HG02623 (cell line): ENCODE measurements around the gene DENND2C.

ENCODE experiments used
- ATAC-seq: cut with Tn5 transposase; IDR thresholded peaks from one replicate; pipeline ENCODE4 v1.9.1; 2021; ENCODE audit warnings: moderate library complexity; ENCODE audit not compliant: unreplicated experiment

DENND2C gene, protein sequence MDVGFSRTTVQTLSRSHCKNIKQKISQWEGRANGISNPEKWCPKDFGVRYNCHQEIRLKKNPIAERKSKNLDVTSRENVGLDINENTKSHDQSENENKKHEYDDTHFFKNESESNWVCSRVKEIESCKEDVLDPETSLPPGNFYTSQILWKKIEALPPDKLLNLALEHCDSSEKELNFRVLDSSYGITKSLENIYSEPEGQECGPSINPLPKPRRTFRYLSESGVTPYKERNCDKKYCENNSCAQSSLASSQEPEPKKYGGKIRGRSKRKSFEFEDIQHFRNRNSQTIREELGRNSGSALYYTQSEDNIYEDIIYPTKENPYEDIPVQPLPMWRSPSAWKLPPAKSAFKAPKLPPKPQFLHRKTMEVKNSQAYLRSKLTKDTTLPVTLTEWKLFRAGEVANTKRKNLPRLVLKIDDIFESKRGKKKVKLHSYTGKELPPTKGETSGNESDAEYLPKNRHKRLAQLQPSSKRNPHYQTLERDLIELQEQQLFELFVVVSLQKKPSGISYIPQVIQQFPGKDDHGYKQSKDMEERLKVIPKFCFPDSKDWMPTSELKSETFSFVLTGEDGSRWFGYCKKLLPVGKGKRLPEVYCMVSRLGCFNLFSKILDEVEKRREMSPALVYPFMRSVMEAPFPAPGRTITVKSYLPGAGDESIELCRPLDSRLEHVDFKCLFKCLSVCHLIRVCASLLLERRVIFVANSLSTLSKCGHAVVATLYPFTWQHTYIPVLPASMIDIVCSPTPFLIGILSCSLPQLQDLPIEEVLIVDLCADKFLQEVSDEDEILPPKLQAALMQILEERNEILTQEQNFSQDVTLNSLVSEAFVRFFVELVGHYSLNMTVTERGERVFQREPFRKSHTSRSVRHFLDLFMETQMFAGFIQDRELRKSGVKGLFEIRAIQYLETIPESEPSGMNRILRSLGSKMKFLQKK

DNA sequence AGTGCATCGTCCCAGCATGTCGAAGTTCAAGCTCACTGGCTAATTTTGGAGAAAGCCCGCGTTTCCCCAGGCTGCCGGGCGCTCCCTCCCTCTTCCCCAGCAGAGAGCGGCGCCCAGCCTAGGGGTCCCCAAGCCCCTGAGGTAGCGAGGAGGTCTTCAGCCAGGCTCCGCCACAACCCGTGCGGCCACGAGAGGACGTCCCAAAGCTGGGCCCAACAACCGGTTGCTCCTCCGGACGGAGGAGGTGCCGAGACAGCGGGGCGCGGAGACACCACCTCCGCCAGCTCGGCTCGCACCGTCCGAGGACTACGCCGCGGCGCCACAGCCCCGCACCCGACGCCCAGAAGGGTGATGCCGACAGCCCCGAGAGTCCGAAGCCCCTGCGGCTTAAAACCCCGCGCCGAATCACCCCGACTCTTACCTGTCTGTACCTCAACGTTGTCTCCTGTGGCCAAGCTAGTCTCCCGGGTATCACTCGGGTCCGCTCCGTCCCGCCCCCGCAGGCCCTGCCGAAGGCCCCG is at the start of gene DENND2C:
TSS of gene DENND2C (minus strand) at position 488 of the 521 bp plus-strand sequence. CDS start 44,065 bp downstream, outside the sequence.
- ATAC-seq: peak; percentile 51

DNA sequence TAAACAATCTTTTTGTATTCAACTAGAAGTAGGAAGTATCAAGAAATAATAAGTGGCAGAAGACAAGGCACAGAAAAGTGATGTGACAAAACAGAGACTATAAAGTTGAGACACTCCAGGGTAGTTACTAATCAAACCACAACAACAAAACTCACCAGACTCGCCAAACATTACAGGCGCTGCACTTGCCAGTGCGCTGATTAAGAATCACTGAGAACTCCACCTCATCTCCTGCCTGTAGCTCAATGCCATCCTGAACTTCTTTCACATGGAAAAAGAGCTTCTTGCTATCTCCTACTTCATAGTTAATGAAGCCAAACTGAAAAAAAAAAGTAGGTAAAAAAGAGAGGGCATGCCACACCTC is 49.6 kb upstream of the DENND2C start:
- no peak for ATAC-seq

DNA sequence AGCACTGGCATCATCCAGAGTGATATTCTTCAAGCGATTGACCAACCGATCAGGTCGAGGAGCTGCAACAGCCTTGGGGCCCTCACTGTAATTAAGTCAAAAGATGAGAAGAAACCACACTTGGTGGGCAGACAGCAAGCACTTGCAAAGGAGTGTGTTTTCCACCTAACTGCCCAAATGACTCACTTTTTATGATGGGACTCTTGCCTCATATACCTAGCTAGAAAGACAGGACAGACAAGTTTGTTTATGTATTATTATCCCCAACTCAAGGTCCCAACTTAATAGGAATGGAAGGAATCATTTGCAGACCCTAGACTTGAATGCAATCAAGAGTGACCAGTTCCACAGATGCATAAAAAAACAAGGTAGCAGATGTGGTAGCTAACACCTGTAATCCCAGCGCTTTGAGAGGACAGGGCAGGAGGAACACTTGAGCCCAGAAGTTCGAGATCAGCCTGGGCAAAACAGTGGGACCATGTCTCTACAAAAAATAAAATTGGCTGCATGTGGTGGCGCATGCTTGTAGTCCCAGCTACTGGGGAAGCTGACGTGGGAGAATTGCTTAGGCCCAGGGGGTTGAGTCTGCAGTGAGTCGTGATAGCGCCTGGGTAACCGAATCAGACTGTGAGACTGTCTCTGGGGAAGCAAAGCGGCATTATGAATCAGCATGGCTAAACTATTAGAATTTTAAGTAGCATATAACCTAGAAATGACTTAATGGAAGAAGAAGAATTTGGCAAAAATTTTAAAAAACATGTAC is 49.0 kb upstream of the DENND2C start:
- ATAC-seq: no peak

DNA sequence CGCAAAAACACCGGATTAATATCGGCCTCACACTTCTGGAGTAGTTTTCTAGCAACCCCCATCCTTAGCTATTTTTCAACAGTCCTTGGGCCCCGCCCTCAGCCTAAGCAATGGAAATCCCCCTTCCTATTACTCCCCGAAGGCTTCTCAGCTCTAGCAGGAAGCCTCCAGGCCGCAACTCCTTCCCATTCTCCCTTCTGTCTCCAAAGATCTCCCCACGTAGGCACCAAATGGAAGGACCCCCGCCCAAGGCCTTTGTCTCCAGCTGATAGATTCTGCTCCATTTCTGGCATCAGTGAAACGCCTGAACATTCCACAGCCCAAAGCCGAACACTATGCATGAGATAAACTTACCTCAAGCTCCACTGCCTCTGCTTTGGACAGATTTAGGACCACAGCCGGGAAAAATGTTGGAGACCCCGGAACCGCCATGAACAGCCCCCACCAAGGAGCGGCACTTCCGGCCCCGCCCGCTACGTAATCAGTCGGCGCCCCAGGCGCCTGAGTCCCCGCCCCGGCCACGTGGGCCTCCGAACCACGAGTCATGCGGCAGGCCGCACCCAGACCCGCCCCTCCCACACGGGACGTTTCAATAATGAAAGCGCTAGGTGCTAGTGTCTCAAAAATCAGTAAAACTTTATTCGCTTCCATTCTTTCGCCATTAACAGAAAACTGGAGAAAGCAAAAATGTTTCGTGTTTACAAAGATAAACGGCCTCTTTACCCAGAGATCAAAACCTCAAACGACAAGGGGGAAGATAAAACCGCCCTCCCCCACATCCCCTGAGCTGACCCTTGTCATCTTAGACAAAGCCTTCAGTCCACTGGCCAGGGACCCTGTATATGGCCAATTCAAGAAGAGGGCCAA is 46.7 kb upstream of the DENND2C start, which contains the start of gene NRAS:
TSS of gene NRAS (minus strand) at position 468 of the 867 bp plus-strand sequence. CDS start 611 bp downstream, outside the sequence.
- ATAC-seq: peak; percentile 91

DNA sequence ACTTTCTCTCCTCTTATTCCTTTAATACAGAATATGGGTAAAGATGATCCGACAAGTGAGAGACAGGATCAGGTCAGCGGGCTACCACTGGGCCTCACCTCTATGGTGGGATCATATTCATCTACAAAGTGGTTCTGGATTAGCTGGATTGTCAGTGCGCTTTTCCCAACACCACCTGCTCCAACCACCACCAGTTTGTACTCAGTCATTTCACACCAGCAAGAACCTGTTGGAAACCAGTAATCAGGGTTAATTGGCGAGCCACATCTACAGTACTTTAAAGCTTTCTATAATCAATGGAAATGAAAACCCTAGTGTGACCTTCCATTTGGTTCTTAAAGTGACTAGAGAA is 46.1 kb upstream of the DENND2C start:
- no peak for ATAC-seq

DNA sequence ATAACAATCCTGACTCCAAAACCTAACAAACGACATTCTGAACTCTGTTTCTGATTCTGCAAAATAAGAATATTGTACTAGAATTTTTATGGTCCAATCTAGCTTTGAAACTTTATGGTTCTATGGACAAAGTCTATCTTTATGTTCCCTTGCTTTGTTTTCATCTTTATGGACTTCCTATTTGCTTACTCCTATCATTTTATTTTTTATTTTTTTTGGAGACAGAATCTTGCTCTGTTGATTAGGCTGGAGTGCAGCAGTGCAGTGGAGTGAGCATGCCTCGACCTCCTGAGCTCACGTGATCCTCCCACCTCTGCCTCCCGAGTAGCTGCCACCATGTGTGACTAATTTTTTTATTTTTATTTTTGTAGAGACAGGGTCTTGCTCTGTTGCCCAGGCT is 43.1 kb upstream of the DENND2C start:
- no peak for ATAC-seq

DNA sequence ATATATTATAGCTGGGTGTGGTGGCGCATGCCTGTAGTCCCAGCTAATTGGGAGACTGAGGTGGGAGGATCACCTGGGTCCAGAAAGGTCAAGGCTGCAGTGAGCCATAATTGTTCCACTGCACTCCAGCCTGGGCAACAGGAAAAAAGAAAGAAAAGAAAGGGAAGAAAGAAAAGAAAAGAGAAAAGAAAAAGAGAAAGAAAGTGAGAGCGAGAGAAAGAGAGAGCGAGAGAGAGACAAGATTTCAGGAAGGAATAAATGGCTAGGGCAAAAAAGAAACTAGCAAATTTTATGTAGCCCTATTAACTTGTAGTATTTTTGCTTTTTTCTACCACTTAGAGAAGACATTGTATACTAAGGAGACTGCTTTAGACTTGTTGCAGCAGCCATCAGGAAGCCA is 40.5 kb upstream of the DENND2C start:
- no peak for ATAC-seq

DNA sequence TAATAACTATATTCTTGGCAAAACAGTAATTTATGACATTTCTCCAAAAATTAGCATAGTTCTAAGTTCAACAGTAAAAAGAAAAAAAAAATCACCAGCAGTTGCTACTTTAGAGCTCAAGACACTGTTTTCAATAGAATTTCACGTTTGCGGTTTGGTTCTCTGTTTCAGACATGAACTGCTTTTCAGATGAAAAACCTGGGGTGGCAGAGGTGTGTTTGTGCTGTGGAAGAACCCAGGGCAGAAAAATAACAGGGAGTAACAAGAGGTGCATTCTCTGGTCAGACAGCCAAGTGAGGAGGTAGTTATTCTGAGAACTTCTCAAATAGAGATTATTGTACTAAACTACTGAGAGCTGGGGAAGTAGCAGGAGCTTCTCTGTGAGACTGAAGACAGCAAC is 37.8 kb upstream of the DENND2C start:
- no peak for ATAC-seq

DNA sequence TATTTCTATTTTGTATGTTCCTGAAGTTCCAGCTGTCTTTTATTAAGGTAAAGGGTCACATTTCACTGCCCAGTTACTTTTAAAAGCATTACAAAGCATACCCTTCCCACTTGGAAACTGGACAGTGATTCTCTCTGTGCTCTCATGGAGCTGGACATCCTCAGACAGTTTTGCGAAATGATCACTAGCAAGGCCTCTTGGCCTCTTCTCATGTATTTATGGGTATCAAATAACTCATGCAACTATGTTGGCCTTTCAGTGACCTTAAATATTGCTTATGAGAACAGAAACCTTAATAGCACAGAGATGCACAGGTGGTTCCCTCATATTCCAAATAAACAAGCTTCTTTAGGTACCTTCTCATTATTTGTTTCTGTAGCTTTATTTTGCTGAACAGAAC is 33.4 kb upstream of the DENND2C start:
- no peak for ATAC-seq

DNA sequence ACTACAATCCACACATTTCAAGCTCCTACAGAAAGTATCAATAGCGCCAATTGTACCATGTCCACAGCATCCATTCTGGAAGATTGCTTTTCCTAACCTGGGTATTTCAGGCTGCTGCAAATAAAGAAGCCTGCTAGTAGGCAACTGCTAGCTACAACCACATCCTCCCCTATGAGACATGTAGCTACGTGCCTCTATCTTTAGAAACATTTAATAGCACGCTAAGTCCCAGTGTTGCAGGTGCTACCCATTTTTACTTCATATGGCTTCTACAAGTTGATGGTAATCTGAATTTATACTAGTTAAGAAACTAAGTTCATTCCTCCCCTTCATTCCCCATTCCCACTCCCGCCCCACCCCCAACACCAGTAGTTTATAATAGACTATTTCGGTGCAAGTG is 32.9 kb upstream of the DENND2C start:
- peak; percentile 61 for ATAC-seq

DNA sequence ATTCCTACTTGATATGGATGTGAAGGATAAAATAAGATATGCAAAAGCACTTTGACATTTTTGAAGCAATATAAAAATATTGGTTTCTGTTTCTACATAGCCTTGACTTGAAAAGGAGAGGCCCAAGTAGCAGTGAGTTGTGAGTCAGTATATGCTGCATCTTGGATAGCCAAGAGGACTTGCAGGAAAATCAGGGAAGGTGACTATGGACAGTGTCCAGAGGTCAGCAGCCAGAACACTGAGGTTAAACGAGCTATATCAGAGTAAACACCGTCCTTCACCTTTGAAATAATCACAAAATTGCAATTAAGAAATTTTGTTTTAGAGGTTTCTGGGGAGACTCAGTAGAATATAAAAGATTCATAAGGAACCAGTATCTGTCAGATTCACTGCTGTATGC is 32.1 kb upstream of the DENND2C start:
- ATAC-seq: no peak

DNA sequence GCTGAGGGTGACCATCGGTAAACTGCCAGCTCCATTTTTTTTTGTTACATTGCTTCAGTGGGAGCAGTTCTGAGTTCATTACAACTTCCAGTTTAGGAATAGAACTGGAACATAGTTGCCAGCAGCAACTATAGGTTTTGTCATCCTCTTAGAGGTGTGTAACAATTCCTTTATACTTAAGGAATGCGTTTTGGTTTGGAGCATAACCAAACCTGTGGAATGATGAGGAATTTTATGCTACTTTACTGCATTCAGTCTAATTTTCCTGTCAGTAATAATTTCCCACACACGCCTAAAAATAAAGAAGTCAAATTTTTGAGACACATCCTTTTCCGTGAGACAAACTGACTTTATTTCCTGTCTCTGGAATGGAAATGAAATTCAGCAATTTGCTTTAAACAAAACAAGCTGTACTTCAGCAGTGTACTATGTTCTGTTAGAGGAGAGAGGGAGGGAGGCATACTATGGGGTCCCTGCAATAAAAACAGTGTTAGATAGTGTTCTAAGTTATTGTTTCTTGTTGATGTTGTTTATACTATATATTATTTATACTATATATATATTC is 30.3 kb upstream of the DENND2C start:
- ATAC-seq: no peak

DNA sequence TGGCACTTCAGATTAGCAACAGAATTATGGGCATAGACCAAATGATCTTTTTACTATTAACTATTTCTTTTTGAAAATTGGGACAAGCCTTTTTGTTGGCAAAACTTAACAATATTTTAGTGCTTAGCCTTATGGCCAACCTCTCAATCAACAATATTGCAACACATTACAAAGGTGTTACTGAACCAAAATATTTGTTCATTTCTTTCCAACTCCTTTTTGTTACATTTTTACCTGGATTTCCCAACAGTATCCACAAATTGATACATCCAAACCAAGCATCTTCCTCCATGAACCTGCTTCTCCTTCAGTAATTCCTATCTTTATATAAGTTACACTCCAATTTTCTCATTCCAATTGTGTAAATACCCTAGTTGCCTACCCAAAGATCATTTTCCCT is 27.0 kb upstream of the DENND2C start:
- no peak for ATAC-seq

DNA sequence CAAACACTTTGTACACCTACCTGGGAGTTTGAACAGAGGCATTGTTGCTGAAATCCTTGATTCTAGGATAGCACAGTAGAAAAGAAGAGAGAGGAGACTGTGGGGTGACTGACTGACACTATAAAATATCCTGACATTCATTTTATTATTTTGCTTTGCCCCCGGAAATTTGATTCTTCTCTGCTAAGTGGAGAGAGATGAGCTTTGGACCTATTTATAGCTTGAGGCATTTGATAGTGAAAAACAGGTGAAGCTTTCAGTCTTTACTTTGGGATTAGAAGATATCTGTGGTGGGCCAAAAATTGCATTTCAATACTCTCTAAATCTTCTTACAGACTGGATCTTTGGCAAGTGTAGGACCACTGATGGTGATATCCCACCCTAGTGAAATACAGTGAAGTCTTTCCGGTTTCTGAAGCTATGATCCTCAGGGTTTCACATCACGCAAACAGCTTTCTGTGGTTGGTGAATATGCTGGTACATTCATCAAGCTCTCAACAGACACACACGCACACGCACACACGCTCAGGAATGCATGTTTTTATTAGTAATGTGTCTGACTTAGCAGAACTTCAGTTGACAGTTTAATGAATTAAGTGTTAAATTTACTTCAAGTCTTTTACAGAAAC is 25.7 kb upstream of the DENND2C start, which contains the start of gene AMPD1:
TSS of gene AMPD1 (minus strand) at position 117 of the 629 bp plus-strand sequence. CDS start at position 42, 75 bp downstream.
- no peak for ATAC-seq

DNA sequence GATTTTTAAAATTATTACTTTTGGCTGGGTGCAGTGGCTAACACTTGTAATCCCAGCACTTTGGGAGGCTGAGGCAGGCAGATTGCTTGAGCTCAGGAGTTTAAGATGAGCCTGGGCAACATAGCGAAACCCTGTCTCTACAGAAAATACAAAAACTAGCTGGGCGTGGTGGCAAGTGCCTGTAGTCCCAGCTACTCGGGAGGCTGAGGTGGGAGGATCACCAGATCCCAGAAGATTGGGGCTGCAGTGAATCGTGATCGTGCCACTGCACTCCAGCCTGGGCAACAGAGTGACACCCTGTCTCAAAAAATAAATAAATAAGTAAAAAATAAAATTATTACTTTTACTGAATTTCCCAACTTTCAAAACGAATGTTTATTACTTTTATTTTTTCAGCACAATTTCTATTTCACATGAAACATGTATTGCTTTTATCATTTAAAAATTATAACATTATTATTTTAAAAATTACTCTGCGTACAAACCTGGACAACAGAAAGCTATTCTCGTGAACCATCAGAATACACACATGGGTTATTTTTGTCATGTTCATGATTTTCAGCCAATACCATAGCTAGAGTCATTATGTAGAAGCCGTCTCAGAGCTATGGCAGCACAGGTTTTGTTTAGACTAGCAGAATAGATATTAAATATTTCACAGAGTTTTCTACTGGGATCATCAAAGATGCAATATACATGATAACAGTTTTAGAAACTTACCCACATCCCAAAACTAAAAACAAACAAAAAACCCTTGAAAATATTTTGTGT is 24.9 kb upstream of the DENND2C start:
- no peak for ATAC-seq

DNA sequence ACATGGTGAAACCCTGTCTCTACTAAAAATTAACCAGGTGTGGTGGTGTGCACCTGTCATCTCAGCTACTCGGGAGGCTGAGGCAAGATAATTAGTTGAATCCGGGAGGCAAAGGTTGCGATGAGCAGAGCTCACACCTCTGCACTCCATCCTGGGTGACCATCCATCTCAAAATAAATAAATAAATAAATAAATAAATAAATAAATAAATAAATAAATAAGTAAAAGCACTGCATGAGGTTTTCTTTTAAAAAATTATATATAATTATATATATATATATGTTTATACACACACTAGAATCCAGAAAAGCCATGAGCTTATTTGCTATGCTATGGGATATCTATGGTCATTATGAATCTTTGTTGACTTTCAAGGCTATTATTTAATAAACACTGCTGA is 23.1 kb upstream of the DENND2C start:
- no peak for ATAC-seq

DNA sequence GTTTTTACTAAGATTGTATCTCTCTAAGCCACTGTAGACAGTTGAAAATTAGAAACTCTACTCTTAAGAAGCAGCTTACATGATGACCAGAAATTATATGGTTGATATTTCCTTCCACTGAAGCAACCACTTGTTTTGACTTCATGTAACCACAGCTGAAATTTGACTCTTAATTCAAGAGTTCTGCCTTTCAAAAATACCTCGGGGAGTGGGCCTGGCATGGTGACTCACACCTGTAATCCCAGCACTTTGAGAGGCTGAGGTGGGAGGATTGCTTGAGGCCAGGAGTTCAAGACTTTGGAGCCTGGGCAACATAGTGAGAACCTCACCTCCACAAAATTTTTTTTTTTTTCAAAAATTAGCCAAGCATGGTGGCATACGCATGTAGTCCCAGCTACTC is 21.2 kb upstream of the DENND2C start:
- ATAC-seq: no peak

DNA sequence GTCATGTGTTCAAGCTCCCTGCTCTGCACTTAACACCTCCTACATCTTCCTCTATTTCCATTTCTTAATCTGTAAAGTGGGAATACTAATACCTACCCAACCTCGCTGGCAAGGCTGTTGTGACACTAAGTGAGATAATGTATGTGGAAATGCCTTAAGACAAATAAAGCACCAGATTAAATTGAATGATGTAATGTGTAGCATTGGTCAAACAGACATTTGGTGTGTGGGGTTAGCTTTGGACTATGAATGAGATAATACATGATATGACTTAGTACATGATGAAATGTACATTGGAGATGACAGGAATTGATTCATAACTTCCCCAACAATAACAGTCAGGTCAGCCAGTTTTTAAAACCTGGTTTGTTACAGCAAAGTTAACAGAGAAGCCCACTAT is 20.3 kb upstream of the DENND2C start:
- no peak for ATAC-seq
